A549 (cell line): Measurements from ENCODE around the gene TMEM235. TPM values are rescaled to one million over a fixed set of nuclear protein-coding genes. Genes with fewer than 3 reads are reported as not detected.

ENCODE experiments used
- ATAC-seq, 2 experiments: fragments of 200-7000 bp in 1 of 2; fragments of >200 bp in 1 of 2; cut with Nextera tagmentation in 1 of 2; cut with Tn5 transposase in 1 of 2; 3 replicates each; pipeline versions ENCODE4 v1.8.0 to v1.9.1; 2018 to 2020; ENCODE audit warnings: mild to moderate bottlenecking in 1 of 2, moderate library complexity in 1 of 2
- CTCF ChIA-PET: fragments of 300-600 bp; sonication (Branson Sonifier 250); formaldehyde crosslinking; extraction: SDS; loops from one replicate; lab custom pipeline; 2021; ENCODE audit warnings: antibody characterized with exemption, inconsistent platforms; lab: Yijun Ruan, JAX
- POLR2A ChIA-PET: fragments of 350-600 bp; formaldehyde crosslinking; extraction: SDS; loops from one replicate; lab custom pipeline; 2021; ENCODE audit warnings: antibody characterized with exemption, inconsistent platforms; lab: Yijun Ruan, JAX
- DNase-seq, 2 experiments: peaks; one replicate each; pipeline versions ENCODE4 v3.0.0 to v3.0.0-alpha.2; 2011 to 2016; ENCODE audit warnings: low read depth in 1 of 2, low spot score in 1 of 2
- FAIRE-seq: peaks from 2 replicates; lab custom pipeline; 2011; peaks lifted over from hg19 to GRCh38; lab: Jason Lieb, UNC
- H3K27ac ChIP-seq, 2 experiments: fragments of >200 bp; sonication (Bioruptor Twin); formaldehyde crosslinking; 3 replicates each; pipeline ENCODE4 v1.5.1; 2016 to 2017
- H3K4me1 ChIP-seq: fragments of >200 bp; sonication (Bioruptor Twin); formaldehyde crosslinking; 3 replicates; pipeline ENCODE4 v1.6.1; 2016
- H3K4me2 ChIP-seq: fragments of >200 bp; sonication (Bioruptor Twin); formaldehyde crosslinking; 3 replicates; pipeline ENCODE4 v1.6.1; 2016
- H3K4me3 ChIP-seq: fragments of >200 bp; sonication (Bioruptor Twin); formaldehyde crosslinking; 3 replicates; pipeline ENCODE4 v1.5.1; 2016
- H3K9me3 ChIP-seq: fragments of >200 bp; sonication (Bioruptor Twin); formaldehyde crosslinking; 3 replicates; pipeline ENCODE4 v1.6.1; 2016
- CHD2 ChIP-seq: fragments of 150-350 bp; IDR thresholded peaks from 2 replicates; pipeline ENCODE4 v1.6.1; 2014; ENCODE audit warnings: low read length; ENCODE audit not compliant: partially characterized antibody
- CTCF ChIP-seq: fragments of >200 bp; sonication (Bioruptor Twin); formaldehyde crosslinking; IDR thresholded peaks from 3 replicates; pipeline ENCODE4 v1.5.1; 2016
- E2F6 ChIP-seq: IDR thresholded peaks from 2 replicates; pipeline ENCODE4 v1.6.1; 2012; ENCODE audit warnings: low read depth, borderline replicate concordance
- FOSB ChIP-seq: fragments of 250-450 bp; sonication (Bioruptor Pico); IDR thresholded peaks from 2 replicates; pipeline ENCODE4 v1.5.0; 2020; ENCODE audit warnings: mild to moderate bottlenecking, moderate library complexity
- FOSL2 ChIP-seq, 2 experiments: fragments of 450-650 bp in 1 of 2; fragments of >200 bp in 1 of 2; sonication (Bioruptor Twin) in 1 of 2; formaldehyde crosslinking; IDR thresholded peaks; 2 replicates each; pipeline versions ENCODE4 v1.5.0 to v1.6.1; 2016 to 2020; ENCODE audit warnings: mild to moderate bottlenecking in 1 of 2, moderate library complexity in 1 of 2
- GATA3 ChIP-seq: IDR thresholded peaks from 2 replicates; pipeline ENCODE4 v1.6.1; 2012; ENCODE audit warnings: borderline replicate concordance
- HOXB13 ChIP-seq: fragments of 250-450 bp; sonication (Bioruptor Pico); IDR thresholded peaks from 2 replicates; pipeline ENCODE4 v1.5.0; 2020; ENCODE audit warnings: low read depth, mild to moderate bottlenecking, moderate library complexity
- KDM1A ChIP-seq: fragments of 200-600 bp; sonication (generic); IDR thresholded peaks from 2 replicates; pipeline ENCODE4 v1.6.1; 2016; ENCODE audit warnings: low read depth, mild to moderate bottlenecking
- KDM5A ChIP-seq: fragments of 200-600 bp; sonication (generic); IDR thresholded peaks from 2 replicates; pipeline ENCODE4 v1.6.1; 2016; ENCODE audit warnings: antibody characterized with exemption, mild to moderate bottlenecking
- MAFK ChIP-seq: fragments of 450-650 bp; IDR thresholded peaks from 2 replicates; pipeline ENCODE4 v1.6.1; 2014; ENCODE audit not compliant: partially characterized antibody
- MAZ ChIP-seq: fragments of 150-350 bp; IDR thresholded peaks from 2 replicates; pipeline ENCODE4 v1.6.1; 2014; ENCODE audit warnings: antibody characterized with exemption, low read depth, low read length, borderline replicate concordance
- NPAS2 ChIP-seq: fragments of 250-450 bp; sonication (Bioruptor Pico); IDR thresholded peaks from 2 replicates; pipeline ENCODE4 v1.8.0; 2022; ENCODE audit warnings: mild to moderate bottlenecking, moderate library complexity, borderline replicate concordance
- PBX3 ChIP-seq: IDR thresholded peaks from 2 replicates; pipeline ENCODE4 v1.6.1; 2012
- POLR2AphosphoS2 ChIP-seq: conservative IDR thresholded peaks from 2 replicates; pipeline ENCODE4 v1.6.1; 2012; ENCODE audit warnings: low read length, improper control_type of control experiment, inconsistent platforms
- RARB ChIP-seq: fragments of 250-450 bp; sonication (Bioruptor Pico); IDR thresholded peaks from 2 replicates; pipeline ENCODE4 v1.8.0; 2021; ENCODE audit warnings: mild to moderate bottlenecking, moderate library complexity
- RFX5 ChIP-seq: fragments of 450-650 bp; IDR thresholded peaks from 2 replicates; pipeline ENCODE4 v1.7.1; 2014; ENCODE audit warnings: antibody characterized with exemption, mild to moderate bottlenecking, moderate library complexity
- TP53 ChIP-seq: fragments of 250-450 bp; sonication (Bioruptor Pico); IDR thresholded peaks from 2 replicates; pipeline ENCODE4 v1.5.0; 2021; ENCODE audit warnings: mild to moderate bottlenecking, moderate library complexity
- WGBS: methylation state at CpG from one replicate; pipeline ENCODE4 v1.1.6; 2017; ENCODE audit errors: missing lambda C conversion rate; 5-methylcytosine and 5-hydroxymethylcytosine counted together
- polyA plus RNA-seq, 4 experiments: library from polyadenylated mRNA; depleted of rRNA in 3 of 4; stranded (reverse); fragments of >200 nt; fragmentation: RNase III in 1 of 4; extraction: RNeasy Plus Mini Kit Qiagen cat#74134 plus additional on column Dnase treatment in 1 of 4; gene quantifications; 2 replicates in 3 of 4; 3 replicates in 1 of 4; pipeline ENCODE4 v1.2.3, GENCODE V29; 2011 to 2017
- TF ChIP-seq, protein P1 (sequence below): fragments of >200 bp; sonication (Bioruptor Twin); formaldehyde crosslinking; IDR thresholded peaks from 3 replicates; pipeline ENCODE4 v1.6.1; 2016
- TF ChIP-seq, protein P2 (sequence below): fragments of 250-450 bp; sonication (Bioruptor Pico); IDR thresholded peaks from 2 replicates; pipeline ENCODE4 v1.5.0; 2021; ENCODE audit warnings: mild to moderate bottlenecking, moderate library complexity, borderline replicate concordance

Gene TMEM235
- polyA plus RNA-seq, 2 of the 4 experiments (the other 2 are of a cell fraction): not detected

GRCh38 chr17:78258323-78259191, 27.1 kb downstream of the TMEM235 start:
- ChIA-PET CTCF (interaction anchor here (1.0 to 11.6 kb wide), 6 partner anchors 7 to 163 kb away, joined by 3 to 190 read pairs (median 4); no protein-coding TSS in a partner anchor), POLR2A (no interaction called here)
- 0 out of 3 replicates have a peak, but pooled peaks cover 4% of the 10 kb centered on the region for H3K4me1 ChIP-seq
- 69% methylated on average over 18 of the region's 23 CpGs for WGBS
- ATAC-seq (no peak), DNase-seq (no peak), FAIRE-seq (no peak)
- H3K4me3 ChIP-seq: no peak overlapping the region
- H3K9me3 ChIP-seq: no peaks in the 10 kb centered on the region
- TF ChIP-seq HOXB13 (CRISPR knock-in tag) (no peak), PBX3 (no peak), RARB (CRISPR knock-in tag) (no peak), KDM5A (no peak), MAFK (no peak), FOSB (CRISPR knock-in tag) (no peak), MAZ (no peak), GATA3 (no peak), KDM1A (no peak), E2F6 (no peak), TP53 (CRISPR knock-in tag) (no peak), CTCF (no peak), CHD2 (no peak), NPAS2 (CRISPR knock-in tag) (no peak), FOSL2 (IDR thresholded peaks at IDR 0.05) (no peak), FOSL2 (CRISPR knock-in tag; IDR thresholded peaks at IDR 0.05) (no peak), POLR2AphosphoS2 (no peak), RFX5 (no peak)
- TF ChIP-seq, protein P1, sequence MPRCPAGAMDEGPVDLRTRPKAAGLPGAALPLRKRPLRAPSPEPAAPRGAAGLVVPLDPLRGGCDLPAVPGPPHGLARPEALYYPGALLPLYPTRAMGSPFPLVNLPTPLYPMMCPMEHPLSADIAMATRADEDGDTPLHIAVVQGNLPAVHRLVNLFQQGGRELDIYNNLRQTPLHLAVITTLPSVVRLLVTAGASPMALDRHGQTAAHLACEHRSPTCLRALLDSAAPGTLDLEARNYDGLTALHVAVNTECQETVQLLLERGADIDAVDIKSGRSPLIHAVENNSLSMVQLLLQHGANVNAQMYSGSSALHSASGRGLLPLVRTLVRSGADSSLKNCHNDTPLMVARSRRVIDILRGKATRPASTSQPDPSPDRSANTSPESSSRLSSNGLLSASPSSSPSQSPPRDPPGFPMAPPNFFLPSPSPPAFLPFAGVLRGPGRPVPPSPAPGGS: no peak
- TF ChIP-seq, protein P2, sequence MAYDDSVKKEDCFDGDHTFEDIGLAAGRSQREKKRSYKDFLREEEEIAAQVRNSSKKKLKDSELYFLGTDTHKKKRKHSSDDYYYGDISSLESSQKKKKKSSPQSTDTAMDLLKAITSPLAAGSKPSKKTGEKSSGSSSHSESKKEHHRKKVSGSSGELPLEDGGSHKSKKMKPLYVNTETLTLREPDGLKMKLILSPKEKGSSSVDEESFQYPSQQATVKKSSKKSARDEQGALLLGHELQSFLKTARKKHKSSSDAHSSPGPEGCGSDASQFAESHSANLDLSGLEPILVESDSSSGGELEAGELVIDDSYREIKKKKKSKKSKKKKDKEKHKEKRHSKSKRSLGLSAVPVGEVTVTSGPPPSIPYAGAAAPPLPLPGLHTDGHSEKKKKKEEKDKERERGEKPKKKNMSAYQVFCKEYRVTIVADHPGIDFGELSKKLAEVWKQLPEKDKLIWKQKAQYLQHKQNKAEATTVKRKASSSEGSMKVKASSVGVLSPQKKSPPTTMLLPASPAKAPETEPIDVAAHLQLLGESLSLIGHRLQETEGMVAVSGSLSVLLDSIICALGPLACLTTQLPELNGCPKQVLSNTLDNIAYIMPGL (CRISPR knock-in tag): no peak
- H3K4me2 ChIP-seq: no peak overlapping the region
- no peak overlapping the region; a peak in 1 of 6 replicates for H3K27ac ChIP-seq
